ENCODE measurements around the gene OR10A4.
"Not testable (repeated sequence)": the region's sequence is repeated elsewhere in the genome, so short reads cannot be mapped to it uniquely, and the experiment has no call there.

Gene OR10A4, protein sequence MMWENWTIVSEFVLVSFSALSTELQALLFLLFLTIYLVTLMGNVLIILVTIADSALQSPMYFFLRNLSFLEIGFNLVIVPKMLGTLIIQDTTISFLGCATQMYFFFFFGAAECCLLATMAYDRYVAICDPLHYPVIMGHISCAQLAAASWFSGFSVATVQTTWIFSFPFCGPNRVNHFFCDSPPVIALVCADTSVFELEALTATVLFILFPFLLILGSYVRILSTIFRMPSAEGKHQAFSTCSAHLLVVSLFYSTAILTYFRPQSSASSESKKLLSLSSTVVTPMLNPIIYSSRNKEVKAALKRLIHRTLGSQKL

DNA sequence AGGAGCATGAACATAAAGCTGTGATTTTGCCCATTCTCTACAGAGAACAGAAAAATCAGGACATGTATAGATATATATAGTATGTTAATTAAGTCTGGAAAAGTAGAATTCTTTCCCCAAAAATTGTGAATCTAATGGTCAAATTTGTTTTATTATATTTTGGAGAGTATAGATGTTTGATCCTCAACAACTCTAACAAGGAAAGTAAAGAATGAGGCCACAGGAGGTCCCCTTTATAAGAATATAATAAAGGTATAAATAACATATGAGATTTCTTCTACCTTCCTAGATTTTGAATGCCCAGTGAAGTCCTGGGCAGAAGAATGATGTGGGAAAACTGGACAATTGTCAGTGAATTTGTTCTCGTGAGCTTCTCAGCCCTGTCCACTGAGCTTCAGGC, at the start of gene OR10A4:
TSS of gene OR10A4 (plus strand) at position 301 of the 400 bp plus-strand sequence. CDS start at position 324, 23 bp downstream.
- DNase-seq (ENCODE audit: low read depth), result no peak

DNA sequence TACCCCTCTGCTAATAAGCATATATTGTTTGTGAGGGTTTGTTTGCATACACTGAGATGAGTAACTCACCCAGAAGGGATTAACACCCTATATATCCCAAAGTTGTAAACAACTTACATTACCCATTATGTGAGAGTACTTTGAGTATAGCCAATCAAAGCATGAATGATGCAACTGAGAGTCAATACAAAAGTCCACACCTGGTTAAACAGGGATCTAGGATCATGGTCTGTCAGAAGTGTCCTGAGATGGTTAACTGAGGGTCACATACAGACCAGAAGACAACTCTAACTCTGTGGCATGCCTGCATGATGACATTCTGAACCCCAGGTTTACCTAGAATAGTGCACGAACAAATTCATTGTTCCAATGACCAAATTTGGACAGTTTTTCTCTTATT, 48.3 kb upstream of the OR10A4 start:
- DNase-seq (ENCODE audit: low read depth), result no peak

DNA sequence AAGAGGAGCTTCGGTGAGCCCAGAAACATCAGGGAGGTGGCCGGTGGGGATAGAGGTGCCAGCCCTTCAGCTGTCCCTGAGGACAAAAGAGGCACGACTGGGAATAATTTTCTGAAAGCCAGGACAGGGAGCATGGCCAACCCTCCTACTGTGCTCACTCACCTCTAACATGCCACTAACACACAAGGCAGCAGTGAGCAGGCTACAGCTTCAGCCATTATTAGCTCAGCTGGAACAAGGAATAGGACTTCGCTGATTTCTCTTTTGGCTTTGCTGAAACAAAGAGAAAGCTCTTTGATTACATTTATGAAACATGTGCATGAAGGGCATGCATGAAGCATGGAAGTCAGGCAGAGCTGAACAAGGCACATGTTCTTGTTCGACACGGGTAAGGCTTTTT, 43.1 kb upstream of the OR10A4 start:
- DNase-seq (ENCODE audit: low read depth), result no peak

DNA sequence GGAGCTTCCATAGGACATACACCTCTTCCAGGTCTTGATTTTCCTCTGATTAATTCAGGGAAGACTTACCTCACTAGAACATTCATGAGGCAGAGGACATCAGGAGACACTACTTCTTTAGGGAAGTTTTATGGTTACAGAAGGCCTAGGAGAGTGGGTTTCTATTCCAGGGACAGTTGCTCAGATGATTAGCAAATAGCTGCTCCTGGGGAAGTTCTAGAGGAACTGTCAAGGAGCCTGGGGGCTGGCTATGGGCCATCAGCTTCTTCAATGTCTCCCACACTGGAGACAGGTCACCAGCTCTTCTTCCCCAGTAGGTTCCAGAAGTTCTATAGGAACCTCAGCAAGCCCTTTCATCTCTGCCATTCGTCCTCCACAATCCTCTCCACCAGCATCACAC, 42.4 kb upstream of the OR10A4 start:
- no peak for DNase-seq (ENCODE audit: low read depth)

DNA sequence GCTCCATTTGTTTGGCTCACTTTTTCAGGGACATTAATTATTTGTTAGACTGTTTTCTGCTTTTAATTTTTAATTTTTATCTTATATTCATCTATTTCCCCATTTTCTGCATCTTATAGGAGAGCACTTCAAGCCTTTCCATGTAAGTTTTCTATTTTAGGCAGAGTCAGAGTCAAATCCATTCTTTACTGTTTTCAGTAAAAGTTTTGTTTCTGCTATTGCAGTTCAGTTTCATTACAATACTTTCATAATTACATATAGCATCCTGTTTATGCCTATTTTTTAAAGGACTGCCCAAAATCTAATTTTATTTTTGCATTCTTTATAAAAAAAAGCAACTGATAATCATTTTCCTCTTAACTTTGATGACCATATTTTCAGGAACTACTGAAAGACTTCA, 34.7 kb upstream of the OR10A4 start:
- no peak for DNase-seq (ENCODE audit: low read depth)

DNA sequence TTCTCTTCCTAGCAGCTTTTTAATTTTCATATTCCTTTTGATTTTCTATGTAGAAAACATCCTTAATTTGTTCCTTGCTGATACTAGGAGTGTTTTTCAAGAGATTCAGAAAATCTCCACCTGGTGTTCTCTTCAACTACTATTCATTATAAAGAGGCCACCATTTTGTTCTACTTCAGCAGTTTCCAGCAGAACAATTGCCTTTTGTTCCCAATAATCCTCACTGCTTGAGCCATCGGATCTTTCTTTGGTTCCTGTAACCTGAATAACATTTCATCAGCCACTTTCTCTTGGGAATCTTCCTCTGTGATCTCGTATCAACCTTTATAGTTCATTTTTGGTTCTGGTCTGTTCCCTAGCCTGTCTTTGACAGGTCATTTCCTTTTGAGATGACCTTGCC, 32.8 kb upstream of the OR10A4 start:
- no peak for DNase-seq (ENCODE audit: low read depth)

DNA sequence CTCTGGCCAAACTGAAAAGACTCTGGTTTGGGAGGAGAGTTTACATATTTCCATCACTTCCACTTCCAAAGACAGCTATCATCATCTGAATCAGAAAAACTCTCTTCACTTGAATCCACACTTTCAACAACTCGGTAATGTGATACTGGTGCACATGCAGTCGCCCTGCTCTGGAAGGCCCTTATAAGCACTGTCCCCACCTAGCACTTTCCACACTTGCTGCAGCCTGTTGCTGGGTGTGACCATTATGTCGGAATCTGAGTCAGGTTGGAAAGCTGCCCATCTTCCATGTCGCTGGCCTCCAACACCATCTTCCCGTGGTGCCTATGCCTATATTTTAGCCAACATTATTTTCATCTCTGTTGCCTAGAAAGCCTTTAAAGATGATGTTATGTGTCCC, 32.1 kb upstream of the OR10A4 start:
- DNase-seq (ENCODE audit: low read depth), result no peak

DNA sequence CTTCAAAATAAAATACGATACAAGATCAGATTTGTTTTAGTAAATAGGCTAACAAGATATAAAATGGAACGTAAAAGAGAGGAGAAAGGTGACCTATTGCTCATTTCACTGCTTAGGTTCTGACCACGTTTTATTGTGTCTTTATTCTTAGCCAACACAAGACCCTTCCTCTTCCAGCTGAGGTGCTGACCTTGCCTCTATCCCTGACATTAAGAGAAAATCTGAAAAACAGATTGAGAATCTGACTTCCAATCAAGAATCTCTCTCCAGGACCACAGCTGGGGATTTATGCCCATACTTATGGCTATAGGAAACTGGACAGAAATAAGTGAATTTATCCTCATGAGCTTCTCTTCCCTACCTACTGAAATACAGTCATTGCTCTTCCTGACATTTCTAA, 31.0 kb upstream of the OR10A4 start, which contains the start of gene OR10A5:
TSS of gene OR10A5 (plus strand) at position 301 of the 400 bp plus-strand sequence. CDS start at position 301, 0 bp downstream.
- no peak for DNase-seq (ENCODE audit: low read depth)

DNA sequence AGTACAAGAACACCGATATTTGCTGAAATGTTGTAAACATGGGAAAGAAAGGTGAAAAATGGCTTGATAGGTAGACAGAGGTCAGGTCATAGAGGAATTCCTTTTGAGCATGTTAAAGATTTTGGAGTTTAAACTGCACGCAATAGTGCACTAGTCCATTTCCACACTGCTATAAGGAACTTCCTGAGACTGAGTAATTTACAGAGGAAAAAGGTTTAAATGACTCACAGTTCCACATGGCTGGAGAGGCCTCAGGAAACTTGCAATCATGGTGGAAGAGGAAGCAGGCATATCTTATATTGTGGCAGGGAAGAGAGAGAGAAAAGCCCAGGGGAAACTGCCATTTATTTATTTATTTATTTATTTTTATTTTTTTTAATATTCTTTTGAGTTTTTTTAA, 25.9 kb upstream of the OR10A4 start:
- DNase-seq (ENCODE audit: low read depth), result no peak

DNA sequence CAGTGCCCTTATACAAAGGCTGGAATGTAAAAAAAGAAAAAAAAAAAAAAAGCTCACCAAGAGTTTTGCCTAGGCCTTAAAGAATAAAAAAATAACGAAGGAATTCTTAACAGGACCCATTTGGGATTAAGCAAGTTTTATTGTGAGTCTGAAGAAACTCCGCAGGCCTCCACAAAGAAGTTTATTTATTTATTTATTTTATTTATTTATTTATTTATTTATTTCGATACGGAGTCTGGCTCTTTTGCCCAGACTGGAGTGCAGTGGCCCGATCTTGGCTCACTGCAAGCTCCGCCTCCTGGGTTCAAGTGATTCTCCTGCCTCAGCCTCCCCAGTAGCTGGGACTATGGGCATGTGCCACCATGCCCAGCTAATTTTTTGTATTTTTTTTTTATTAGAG, 21.6 kb upstream of the OR10A4 start:
- DNase-seq (ENCODE audit: low read depth), result not testable (repeated sequence)

DNA sequence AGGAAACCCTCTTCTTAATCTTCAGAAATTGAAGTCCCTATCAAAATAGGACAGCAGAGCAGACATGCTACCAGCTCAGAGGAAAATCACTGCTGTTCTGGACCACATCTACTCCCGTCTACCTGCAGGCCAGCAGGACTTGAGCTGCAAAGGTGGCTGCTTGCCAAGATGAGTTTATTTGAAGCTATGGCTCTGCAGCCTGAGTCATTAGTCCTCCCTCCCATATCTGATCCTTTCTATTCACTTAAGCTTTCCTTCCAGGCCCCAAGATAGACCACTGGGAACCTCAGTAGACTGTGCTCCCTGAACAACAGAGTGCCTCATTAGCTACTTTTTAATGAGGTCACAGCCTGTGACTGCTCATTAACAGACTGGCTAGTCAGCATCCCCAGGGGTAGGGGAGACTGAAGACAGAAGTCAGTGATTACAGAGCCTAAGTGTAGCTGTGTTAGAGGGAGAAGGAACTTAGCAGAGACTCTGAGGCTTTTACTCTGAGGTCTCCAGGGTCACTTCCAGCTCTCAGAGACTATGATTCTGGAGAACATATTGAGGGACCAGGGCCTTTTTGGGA, 20.4 kb upstream of the OR10A4 start:
- no peak for DNase-seq (ENCODE audit: low read depth)

DNA sequence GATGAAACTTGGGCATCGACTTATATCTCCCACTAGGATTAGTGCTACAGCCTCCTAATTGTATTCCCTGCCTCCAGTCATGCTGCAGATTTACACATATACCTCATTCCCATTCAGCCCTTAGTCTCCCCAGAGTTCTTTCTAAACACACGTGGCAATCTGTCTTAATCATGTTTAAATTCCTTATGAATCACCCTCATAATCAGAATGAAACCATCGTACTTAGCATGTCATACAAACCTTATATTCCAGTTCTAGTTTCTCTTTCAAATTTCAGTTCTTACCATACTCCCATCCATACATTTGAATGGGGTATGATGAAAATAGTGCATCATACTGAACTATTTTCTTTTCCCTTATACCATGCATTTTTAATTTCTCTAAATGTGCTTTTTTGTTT, 19.6 kb upstream of the OR10A4 start:
- no peak for DNase-seq (ENCODE audit: low read depth)

DNA sequence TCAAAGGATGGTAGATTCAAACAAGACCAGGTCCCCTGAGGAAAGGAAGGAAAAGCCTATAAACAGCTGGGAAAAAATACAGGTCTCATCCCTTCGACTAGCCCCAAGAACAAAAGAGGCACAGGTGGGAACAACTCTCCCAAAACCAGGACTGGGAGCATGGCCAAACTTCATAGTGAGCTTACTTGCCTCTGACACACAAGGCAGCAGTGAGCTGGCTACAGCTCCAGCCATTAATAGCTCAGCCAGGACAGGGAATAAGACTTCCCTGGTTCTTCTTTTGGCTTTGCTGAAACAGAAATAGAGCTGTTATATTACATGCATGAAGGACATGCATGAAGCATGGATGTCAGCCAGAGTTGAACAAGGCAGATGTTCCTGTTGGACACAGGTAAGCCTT, 13.5 kb upstream of the OR10A4 start, which contains the start of gene OR10A2:
TSS of gene OR10A2 (plus strand) at position 97 of the 400 bp plus-strand sequence. CDS start 6,698 bp downstream, outside the sequence.
- DNase-seq (ENCODE audit: low read depth), result no peak

DNA sequence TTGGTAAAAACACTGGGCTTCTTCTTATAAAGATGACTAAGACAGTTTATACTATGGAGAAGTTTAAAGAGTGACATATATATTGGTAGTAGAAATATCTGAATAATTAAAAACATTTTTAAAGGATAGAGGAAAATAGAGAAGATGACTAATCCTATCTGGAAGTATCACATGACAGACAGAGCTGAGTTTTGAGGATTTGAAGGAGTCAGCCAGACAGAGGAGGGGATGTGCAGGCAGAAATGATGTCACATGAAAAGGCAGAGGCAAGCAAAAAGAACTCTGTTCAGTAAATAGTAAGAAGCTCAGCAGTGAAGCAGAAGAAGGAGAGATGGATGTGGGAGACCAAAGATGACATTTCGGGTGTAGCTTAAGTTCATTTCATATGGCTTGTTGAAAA, 12.0 kb upstream of the OR10A4 start:
- DNase-seq (ENCODE audit: low read depth), result no peak

DNA sequence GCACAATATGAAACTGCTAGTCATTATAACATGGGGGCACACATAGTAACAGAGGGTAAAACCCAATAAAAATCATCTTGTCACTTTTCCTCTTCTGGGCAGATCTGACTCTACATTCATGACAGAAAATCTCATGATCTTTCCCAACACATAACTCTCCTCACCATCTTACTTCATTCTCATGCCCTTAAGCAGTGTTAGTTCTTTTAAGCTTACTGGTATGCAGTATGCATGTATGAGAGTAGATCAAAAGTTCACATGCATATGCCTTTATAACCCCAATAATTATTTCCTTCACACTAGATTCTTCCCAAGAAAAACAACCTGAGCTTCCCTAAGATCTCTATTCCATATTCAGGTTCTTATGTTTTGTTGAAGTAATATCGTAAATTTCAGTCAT, 5.1 kb upstream of the OR10A4 start:
- DNase-seq (ENCODE audit: low read depth), result no peak

DNA sequence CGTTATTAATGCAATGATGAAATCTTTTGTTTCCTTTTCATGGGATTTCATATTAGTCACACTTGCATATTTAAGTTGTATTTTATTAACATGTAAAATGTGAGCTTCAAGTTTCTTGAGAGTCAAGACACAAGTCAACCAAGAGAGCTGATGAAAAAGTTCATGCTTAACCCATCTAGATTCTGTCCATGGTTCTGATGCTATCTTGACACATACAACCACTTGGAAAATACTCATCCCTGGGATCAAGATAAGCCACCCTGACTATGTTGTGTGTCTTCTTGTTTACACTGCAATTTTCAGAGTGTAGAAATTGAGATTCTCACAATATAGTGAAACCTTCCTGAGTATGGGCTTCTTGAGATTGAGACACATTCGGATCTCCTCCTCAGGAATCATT, 664 bp upstream of the OR10A4 start:
- DNase-seq (ENCODE audit: low read depth), result no peak

DNA sequence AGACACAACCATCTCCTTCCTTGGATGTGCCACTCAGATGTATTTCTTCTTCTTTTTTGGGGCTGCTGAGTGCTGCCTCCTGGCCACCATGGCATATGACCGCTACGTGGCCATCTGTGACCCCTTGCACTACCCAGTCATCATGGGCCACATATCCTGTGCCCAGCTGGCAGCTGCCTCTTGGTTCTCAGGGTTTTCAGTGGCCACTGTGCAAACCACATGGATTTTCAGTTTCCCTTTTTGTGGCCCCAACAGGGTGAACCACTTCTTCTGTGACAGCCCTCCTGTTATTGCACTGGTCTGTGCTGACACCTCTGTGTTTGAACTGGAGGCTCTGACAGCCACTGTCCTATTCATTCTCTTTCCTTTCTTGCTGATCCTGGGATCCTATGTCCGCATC, 489 bp downstream of the OR10A4 start:
- DNase-seq (ENCODE audit: low read depth), result no peak

DNA sequence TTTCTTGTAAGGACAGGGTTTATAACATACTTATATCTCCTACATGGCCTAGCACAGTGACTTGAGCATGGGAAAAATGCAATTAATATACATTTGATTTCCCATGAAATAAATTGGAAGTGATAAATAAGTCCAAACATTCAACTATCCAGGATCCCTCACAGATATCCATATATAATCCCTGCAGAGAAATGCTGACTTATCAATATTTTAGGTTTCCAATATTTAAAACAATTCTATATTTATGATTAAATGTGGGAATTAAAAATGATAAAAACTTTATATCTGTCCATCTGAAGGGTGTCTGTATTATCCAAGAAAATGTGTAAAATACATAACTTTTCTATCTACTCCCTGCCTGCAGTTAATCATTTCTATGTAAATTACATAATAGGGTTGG, 6.3 kb downstream of the OR10A4 start:
- DNase-seq (ENCODE audit: low read depth), result no peak

DNA sequence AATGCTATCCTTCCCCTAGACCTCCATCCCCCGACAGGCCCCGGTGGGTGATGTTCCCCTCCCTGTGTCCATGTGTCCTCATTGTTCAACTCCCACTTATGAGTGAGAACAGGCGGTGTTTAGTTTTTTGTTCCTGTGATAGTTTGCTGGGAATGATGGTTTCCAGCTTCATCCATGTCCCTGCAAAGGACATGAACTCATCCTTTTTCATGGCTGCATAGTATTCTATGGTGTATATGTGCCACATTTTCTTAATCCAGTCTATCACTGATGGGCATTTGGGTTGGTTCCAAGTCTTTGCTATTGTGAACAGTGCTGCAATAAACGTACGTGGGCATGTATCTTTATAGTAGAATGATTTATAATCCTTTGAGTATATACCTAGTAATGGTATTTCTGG, 11.3 kb downstream of the OR10A4 start:
- DNase-seq (ENCODE audit: low read depth), result not testable (repeated sequence)

DNA sequence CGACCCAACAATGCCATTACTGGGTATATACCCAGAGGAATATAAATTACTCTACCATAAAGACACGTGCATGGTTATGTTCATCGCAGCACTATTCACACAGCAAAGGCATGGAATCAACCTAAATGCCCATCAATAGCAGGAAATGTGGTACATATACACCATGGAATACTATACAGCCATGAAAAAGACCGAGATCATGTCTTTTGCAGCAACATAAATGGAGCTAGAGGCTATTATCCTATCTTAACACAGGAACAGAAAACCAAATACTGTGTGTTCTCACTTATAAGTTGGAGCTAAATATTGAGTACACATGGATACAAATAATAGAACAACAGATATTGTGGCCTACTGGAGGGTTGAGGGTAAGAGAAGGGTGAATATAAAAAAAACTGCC, 12.4 kb downstream of the OR10A4 start:
- DNase-seq (ENCODE audit: low read depth), result no peak

DNA sequence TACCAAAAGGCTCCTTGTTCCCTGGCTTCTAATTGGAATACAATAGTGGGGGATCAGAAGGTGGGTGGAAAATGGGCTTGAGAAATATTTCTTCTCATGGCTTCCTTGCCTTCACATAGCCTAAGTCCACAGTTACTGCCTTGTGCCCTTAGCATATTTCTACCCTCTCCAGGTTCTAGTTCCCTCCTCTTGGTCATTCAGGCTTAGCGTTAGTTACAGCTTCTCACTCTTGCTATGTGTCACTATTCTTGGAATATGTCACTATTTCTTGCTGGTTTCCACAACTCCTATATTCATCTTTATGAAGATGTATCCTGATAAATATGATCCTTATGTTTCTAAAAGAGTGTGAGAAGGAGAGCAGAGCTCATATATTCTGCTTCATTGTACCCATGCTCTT, 13.4 kb downstream of the OR10A4 start:
- DNase-seq (ENCODE audit: low read depth), result no peak

DNA sequence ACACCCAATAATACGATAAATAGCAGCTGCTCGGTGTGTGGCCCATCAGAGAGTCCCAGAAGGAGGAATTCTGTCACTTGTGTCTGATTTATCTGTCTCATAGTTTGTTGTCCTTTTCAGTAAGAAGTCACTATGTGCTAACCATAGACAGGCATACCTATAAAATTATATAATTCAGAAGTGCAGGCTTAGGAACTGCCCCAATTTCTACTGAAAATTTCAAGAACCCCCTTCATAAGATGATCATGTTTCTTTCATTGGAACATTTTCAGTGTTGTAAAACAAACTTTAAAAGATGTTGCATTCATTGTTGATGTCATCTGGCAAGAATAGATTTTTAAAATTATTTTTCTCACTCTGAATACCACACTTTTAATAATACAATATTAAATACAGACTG, 16.0 kb downstream of the OR10A4 start, which contains the start of gene OR2D2:
TSS of gene OR2D2 (minus strand) at position 101 of the 400 bp plus-strand sequence. CDS start at position 101, 0 bp downstream.
- DNase-seq (ENCODE audit: low read depth), result no peak

DNA sequence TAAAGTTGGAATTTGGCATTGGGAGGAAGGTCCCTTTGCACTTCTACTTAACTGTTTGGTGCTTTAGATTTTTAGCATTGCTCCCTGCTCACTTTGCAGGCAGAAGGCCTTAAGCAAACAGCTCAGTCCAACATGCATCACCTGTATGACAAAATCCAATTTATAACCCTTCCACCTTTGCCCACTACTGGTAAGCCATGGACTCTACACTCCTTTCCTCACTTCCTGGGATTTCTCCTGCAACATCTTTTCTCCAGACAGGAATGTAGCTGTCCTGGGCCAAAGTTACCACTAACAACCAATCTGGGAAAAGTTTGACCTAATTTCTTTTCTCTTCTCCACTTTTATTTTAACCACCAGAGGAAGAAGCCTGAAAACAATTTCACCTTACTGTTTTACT, 17.7 kb downstream of the OR10A4 start:
- no peak for DNase-seq (ENCODE audit: low read depth)

DNA sequence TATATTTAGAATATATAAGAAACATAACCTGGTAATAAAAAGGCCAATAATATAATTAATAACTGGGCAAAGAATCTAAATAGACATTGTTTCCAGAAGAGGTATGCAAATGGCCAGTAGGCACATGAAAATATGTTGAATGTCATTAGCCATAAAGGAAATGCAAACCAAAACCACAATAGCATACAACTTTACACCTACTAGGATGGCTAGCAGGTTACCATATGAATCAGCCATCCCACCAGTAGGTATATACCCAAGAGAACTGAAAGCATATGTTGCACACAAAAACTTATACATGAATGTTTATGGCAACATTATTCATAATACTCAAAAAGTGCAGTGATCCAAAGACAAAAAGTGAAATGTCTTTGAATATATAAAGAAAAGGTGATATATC, 18.6 kb downstream of the OR10A4 start:
- no peak for DNase-seq (ENCODE audit: low read depth)

All from activated T-helper 9 cell treated with anti-CD3 and anti-CD28 coated beads, Interleukin-2, amount 50 U/mL, for 16 hours (primary cell).